GM19467 (cell line): ENCODE data around the gene EIF4G1.

Source experiments
- ATAC-seq: cut with Tn5 transposase; IDR thresholded peaks from one replicate; pipeline ENCODE4 v1.9.1; 2021; ENCODE audit warnings: mild to moderate bottlenecking, moderate library complexity; ENCODE audit not compliant: unreplicated experiment

Gene EIF4G1

GRCh38 chr3:184349563-184350470 is 35.4 kb downstream of the EIF4G1 start:
- no peak for ATAC-seq

- no peak for ATAC-seq
Observed at GRCh38 chr3:184350618-184351017, 36.2 kb downstream of the EIF4G1 start.

- ATAC-seq, result no peak
Observed at GRCh38 chr3:184351511-184352148, 37.2 kb downstream of the EIF4G1 start.

GRCh38 chr3:184352149-184352785 is 37.9 kb downstream of the EIF4G1 start:
- no peak for ATAC-seq

- no peak for ATAC-seq
Observed at GRCh38 chr3:184352897-184353545, 38.6 kb downstream of the EIF4G1 start.

- ATAC-seq, result no peak
Observed at GRCh38 chr3:184353546-184353941, 39.1 kb downstream of the EIF4G1 start.

GRCh38 chr3:184354121-184354728 is 39.8 kb downstream of the EIF4G1 start:
- no peak for ATAC-seq

GRCh38 chr3:184354754-184355153 is 40.3 kb downstream of the EIF4G1 start:
- no peak for ATAC-seq

- ATAC-seq, result no peak
Observed at GRCh38 chr3:184355261-184356040, 41.0 kb downstream of the EIF4G1 start.

- ATAC-seq, result no peak
Observed at GRCh38 chr3:184357248-184358123, 43.1 kb downstream of the EIF4G1 start.

GRCh38 chr3:184358124-184358767 is 43.8 kb downstream of the EIF4G1 start:
- ATAC-seq, result no peak

GRCh38 chr3:184358921-184359350 is 44.5 kb downstream of the EIF4G1 start:
- ATAC-seq, result no peak

GRCh38 chr3:184359610-184360009 is 45.2 kb downstream of the EIF4G1 start:
- ATAC-seq, result no peak

GRCh38 chr3:184360070-184360928 is 45.9 kb downstream of the EIF4G1 start:
- ATAC-seq, result no peak

- no peak for ATAC-seq
Observed at GRCh38 chr3:184360929-184361531, 46.6 kb downstream of the EIF4G1 start.

- peak; percentile 36 for ATAC-seq
Observed at GRCh38 chr3:184361532-184361931, 47.1 kb downstream of the EIF4G1 start, which contains the start of the genes CLCN2 and POLR2H. Gene CLCN2, minus strand, starts transcription at chr3:184361605. Its CDS starts 126 bp downstream, at chr3:184361479. Gene POLR2H, plus strand, starts transcription at chr3:184361710. Its CDS starts 1,783 bp downstream, at chr3:184363493.
